Retinal pigment epithelial cell (primary cell): Measurements from ENCODE around the gene FUNDC1.

Experiments
- DNase-seq: peaks from one replicate; pipeline ENCODE4 v3.0.0-alpha.2; 2010; ENCODE audit warnings: low read depth
- H3K4me3 ChIP-seq: 2 replicates; pipeline ENCODE4 v1.5.1; 2011; ENCODE audit warnings: mild to moderate bottlenecking, low read length, control low read depth, moderate library complexity
- TF ChIP-seq, protein P1 (sequence below): conservative IDR thresholded peaks from 2 replicates; pipeline ENCODE4 v1.5.1; 2011; ENCODE audit warnings: low read depth, low read length, control low read depth, inconsistent platforms

Gene FUNDC1

DNA sequence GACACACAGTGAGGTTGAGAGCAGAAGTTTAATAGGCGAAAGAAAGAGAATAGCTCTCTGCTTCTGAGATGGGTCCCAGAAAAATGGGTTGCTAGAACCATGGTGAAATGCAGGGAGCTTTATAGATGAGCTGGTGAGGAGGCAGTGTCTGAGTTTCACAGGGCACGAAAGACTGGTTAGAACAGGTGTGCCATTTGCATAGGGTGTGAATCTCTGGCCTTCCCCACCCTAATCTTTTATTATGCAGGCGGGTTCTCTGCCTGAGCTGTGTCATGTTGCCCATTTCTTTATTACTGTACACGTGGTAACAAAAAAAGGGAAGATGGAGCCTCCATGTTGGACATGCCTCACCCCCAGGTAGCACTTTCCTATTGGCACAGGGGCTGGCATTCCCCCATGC is 39.1 kb downstream of the FUNDC1 start:
- no peak for DNase-seq
- TF ChIP-seq, protein P1, sequence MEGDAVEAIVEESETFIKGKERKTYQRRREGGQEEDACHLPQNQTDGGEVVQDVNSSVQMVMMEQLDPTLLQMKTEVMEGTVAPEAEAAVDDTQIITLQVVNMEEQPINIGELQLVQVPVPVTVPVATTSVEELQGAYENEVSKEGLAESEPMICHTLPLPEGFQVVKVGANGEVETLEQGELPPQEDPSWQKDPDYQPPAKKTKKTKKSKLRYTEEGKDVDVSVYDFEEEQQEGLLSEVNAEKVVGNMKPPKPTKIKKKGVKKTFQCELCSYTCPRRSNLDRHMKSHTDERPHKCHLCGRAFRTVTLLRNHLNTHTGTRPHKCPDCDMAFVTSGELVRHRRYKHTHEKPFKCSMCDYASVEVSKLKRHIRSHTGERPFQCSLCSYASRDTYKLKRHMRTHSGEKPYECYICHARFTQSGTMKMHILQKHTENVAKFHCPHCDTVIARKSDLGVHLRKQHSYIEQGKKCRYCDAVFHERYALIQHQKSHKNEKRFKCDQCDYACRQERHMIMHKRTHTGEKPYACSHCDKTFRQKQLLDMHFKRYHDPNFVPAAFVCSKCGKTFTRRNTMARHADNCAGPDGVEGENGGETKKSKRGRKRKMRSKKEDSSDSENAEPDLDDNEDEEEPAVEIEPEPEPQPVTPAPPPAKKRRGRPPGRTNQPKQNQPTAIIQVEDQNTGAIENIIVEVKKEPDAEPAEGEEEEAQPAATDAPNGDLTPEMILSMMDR: no peak
- H3K4me3 ChIP-seq: no peak overlapping the region

DNA sequence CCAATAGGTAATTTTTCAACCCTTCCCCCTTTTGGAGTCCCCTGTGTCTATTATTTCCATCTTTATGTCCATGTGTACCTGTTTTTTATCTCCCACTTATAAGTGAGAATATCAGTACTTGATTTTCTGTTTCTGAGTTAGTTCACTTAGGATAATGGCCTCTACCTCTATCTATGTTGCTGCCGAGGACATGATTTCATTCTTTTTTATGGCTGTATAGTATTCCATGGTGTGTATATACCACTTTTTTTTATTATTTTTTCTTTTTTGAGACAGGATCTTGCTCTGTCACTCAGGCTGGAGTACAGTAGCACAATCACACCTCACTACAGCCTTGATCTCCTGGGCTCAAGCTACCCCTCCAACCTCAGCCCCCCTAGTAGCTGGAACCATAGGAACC is 47.6 kb downstream of the FUNDC1 start:
- H3K4me3 ChIP-seq: no peak overlapping the region
- TF ChIP-seq, protein P1: no peak
- no peak for DNase-seq

GRCh38 chrX:44494357-44494756 is 48.3 kb downstream of the FUNDC1 start:
- DNase-seq: no peak
- no peak overlapping the region for H3K4me3 ChIP-seq
- TF ChIP-seq, protein P1: no peak

- H3K4me3 ChIP-seq: no peak overlapping the region
- TF ChIP-seq, protein P1: no peak
- DNase-seq: no peak
These were observed 53.1 kb downstream of the FUNDC1 start for GRCh38 chrX:44489515-44489914.

DNA sequence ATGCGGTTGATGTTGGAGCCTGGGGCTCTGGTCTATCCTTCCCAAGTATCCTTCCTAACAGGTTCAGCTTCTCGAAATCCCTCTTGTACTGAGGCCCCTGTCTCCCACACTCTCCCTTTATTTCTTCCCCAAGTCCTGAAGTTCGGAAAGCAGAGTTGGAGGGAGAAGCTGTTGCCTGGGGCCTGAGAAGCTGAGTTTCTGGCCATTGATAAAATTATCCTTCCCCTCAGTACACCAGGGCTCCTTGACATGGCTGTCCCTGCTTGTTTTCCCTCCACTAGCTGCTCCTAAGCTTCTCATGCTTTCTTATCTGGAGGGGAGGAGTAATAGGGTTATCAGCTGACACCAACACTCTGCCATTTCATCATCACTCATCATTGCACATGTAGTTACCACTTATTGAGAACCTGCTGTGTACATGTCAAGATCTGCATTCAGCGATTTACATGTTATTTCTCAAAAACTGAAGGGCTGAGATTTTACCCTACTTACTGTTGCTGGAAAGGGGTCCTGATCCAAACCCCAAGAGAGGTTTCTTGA is 58.0 kb downstream of the FUNDC1 start:
- H3K4me3 ChIP-seq: no peak overlapping the region
- no peak for DNase-seq
- TF ChIP-seq, protein P1: no peak

- no peak for DNase-seq
- TF ChIP-seq, protein P1: no peak
- no peak overlapping the region for H3K4me3 ChIP-seq
These were observed 58.6 kb downstream of the FUNDC1 start for GRCh38 chrX:44483965-44484606.

- no peak for DNase-seq
- TF ChIP-seq, protein P1: no peak
These were observed 60.1 kb downstream of the FUNDC1 start for GRCh38 chrX:44482575-44482974.

More at GRCh38 chrX:44482575-44482974, 60.1 kb downstream of the FUNDC1 start:
- H3K4me3 ChIP-seq: no peak overlapping the region
